ENCODE data around the gene LIN7C.

- TF ChIP-seq CTCF (IDR thresholded peaks at IDR 0.05) (no peak), POLR2A (IDR thresholded peaks at IDR 0.05) (no peak)
Observed at GRCh38 chr11:27464909-27465308, 41.7 kb downstream of the LIN7C start.
